K562 (cell line): Measurements from ENCODE around the gene ENO2. TPM values are rescaled to one million over a fixed set of nuclear protein-coding genes. Genes with fewer than 3 reads are reported as not detected.

Experiments
- GATAD2A ChIP-seq: fragments of 450-650 bp; IDR thresholded peaks from 2 replicates; pipeline ENCODE4 v1.6.1; 2017
- HLTF ChIP-seq: fragments of 450-650 bp; IDR thresholded peaks from 2 replicates; pipeline ENCODE4 v1.6.1; 2016
- LCOR ChIP-seq: sonication (generic); formaldehyde crosslinking; IDR thresholded peaks from 2 replicates; pipeline ENCODE4 v1.8.0; 2022; ENCODE audit warnings: mild to moderate bottlenecking, missing genetic modification reagents
- MGA ChIP-seq: fragments of 450-650 bp; IDR thresholded peaks from 2 replicates; pipeline ENCODE4 v1.6.1; 2016; ENCODE audit warnings: mild to moderate bottlenecking, moderate library complexity
- SMAD2 ChIP-seq: fragments of 150-350 bp; IDR thresholded peaks from 2 replicates; pipeline ENCODE4 v1.6.1; 2014; ENCODE audit warnings: low read depth, mild to moderate bottlenecking, low read length
- TAF9B ChIP-seq: fragments of 450-650 bp; IDR thresholded peaks from 2 replicates; pipeline ENCODE4 v1.6.1; 2018; ENCODE audit warnings: mild to moderate bottlenecking; ENCODE audit not compliant: partially characterized antibody
- TFE3 ChIP-seq: fragments of 450-650 bp; formaldehyde crosslinking; IDR thresholded peaks from 2 replicates; pipeline ENCODE4 v1.4.0; 2020; ENCODE audit warnings: mild to moderate bottlenecking, mixed read lengths
- polyA plus RNA-seq, 8 experiments: library from polyadenylated mRNA; depleted of rRNA in 4 of 8; stranded (reverse) in 5 of 8; unstranded in 3 of 8; fragments of >200 nt; fragmentation: Nextera tagmentation in 2 of 8; fragmentation: Illumina TruSeq in 1 of 8; extraction: Ambion mirVana in 2 of 8; extraction: Trizol in 1 of 8; gene quantifications; 2 replicates each; pipeline versions ENCODE4 v1.2.1 to v1.2.3, GENCODE V29; 2011 to 2014; ENCODE audit warnings: inconsistent platforms in 1 of 8, missing spikeins in 1 of 8
- total RNA-seq, 7 experiments: library from RNA; depleted of rRNA in 6 of 7; stranded (reverse); fragments of >200 nt in 6 of 7; fragmentation: Illumina TruSeq in 2 of 7; extraction: Trizol in 2 of 7; gene quantifications; 2 replicates each; pipeline versions ENCODE4 v1.2.1 to v1.2.3, GENCODE V29; 2011 to 2021; ENCODE audit warnings: low replicate concordance in 1 of 7
- TF ChIP-seq, protein P1 (sequence below): fragments of 150-350 bp; conservative IDR thresholded peaks from 2 replicates; pipeline ENCODE4 v1.6.1; 2014; ENCODE audit warnings: low read length
- TF ChIP-seq, protein P2 (sequence below), 3 experiments: IDR thresholded peaks in 2 of 3; conservative IDR thresholded peaks in 1 of 3; 2 replicates each; pipeline ENCODE4 v1.5.1; 2011 to 2012; ENCODE audit warnings: low read length in 3 of 3, mild to moderate bottlenecking in 3 of 3, control low read depth in 2 of 3, improper control_type of control experiment in 1 of 3, inconsistent platforms in 1 of 3, low read depth in 1 of 3, mixed read lengths in 1 of 3, moderate library complexity in 1 of 3; ENCODE audit not compliant: insufficient read depth in 2 of 3

The ENO2 gene
- total and polyA plus RNA-seq, 9 of the 15 experiments (the other 6 are each of a cell fraction or from before 2014, with no cell fraction given): 10.9 to 43.3 (median 21.0) TPM

DNA sequence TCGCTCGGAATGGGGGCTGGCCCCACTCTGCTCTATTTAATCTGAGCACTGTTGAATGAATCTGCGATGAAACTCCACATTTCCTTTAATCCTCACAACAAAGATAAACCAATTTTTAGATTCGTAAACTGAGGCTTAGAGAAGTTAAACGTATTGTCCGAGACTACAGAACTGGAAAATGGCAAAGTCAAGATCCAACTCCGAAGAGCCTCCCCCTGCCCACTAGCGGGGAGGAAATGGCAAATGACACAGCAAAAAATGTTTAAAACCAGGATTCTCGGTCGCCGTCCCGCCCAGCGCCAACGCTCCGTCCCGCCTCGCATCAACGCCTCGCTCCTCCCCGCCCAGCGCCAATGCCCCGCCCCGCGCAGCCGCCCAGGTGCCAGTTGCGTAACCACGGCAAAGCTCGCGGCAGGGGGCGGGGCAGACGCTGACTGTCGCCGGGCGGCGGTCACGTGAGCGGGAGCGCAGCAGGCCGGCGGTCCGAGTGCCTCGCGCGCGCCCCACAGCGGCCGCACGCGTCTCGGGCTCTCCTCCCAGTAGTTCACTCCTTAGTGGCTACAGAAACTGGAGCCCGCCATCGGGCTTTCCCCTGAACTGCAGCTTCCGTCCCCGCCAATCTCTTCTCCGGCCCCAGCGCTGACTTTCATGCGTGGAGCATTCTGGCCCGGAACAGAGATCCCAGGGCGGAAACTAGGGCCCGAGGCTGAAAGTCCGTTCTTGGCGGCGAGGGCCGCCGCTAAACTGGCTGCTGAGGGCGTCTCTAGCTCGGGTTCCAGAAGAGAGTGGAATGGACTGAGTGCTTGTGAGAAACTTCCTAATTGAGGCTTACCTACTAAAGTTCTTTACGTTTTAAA is 23.4 kb upstream of the ENO2 start (continued):
- TF ChIP-seq, protein P1, sequence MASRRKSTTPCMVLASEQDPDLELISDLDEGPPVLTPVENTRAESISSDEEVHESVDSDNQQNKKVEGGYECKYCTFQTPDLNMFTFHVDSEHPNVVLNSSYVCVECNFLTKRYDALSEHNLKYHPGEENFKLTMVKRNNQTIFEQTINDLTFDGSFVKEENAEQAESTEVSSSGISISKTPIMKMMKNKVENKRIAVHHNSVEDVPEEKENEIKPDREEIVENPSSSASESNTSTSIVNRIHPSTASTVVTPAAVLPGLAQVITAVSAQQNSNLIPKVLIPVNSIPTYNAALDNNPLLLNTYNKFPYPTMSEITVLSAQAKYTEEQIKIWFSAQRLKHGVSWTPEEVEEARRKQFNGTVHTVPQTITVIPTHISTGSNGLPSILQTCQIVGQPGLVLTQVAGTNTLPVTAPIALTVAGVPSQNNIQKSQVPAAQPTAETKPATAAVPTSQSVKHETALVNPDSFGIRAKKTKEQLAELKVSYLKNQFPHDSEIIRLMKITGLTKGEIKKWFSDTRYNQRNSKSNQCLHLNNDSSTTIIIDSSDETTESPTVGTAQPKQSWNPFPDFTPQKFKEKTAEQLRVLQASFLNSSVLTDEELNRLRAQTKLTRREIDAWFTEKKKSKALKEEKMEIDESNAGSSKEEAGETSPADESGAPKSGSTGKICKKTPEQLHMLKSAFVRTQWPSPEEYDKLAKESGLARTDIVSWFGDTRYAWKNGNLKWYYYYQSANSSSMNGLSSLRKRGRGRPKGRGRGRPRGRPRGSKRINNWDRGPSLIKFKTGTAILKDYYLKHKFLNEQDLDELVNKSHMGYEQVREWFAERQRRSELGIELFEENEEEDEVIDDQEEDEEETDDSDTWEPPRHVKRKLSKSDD: no peak
- no peak for TF ChIP-seq HLTF
- TF ChIP-seq, protein P2, sequence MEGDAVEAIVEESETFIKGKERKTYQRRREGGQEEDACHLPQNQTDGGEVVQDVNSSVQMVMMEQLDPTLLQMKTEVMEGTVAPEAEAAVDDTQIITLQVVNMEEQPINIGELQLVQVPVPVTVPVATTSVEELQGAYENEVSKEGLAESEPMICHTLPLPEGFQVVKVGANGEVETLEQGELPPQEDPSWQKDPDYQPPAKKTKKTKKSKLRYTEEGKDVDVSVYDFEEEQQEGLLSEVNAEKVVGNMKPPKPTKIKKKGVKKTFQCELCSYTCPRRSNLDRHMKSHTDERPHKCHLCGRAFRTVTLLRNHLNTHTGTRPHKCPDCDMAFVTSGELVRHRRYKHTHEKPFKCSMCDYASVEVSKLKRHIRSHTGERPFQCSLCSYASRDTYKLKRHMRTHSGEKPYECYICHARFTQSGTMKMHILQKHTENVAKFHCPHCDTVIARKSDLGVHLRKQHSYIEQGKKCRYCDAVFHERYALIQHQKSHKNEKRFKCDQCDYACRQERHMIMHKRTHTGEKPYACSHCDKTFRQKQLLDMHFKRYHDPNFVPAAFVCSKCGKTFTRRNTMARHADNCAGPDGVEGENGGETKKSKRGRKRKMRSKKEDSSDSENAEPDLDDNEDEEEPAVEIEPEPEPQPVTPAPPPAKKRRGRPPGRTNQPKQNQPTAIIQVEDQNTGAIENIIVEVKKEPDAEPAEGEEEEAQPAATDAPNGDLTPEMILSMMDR (IDR thresholded peaks at IDR 0.05 in 2 of 3, conservative IDR thresholded peaks at IDR 0.05 in 1 of 3; ENCODE audit: insufficient read depth in 2 of 3, low read depth in 1 of 3, low read length in 3 of 3): peak; percentile 78 to 95 (median 88)
- TF ChIP-seq TAF9B: peak; percentile 93
- TF ChIP-seq TFE3: peak; percentile 98
- TF ChIP-seq LCOR (CRISPR knock-in tag): no peak
- no peak for TF ChIP-seq GATAD2A
- TF ChIP-seq SMAD2: no peak
- no peak for TF ChIP-seq MGA
